Heart left ventricle (tissue), 13 donors: Measurements from ENCODE around the gene NOL6.

ENCODE experiments used
- POLR2A ChIP-seq, 2 donors: fragments of 450-650 bp; IDR thresholded peaks; one replicate each; pipeline ENCODE4 v1.6.1; 2017; ENCODE audit warnings: antibody characterized with exemption in 2 of 2, mild to moderate bottlenecking in 2 of 2, moderate library complexity in 2 of 2
- TF ChIP-seq, protein P1 (sequence below), 12 donors: fragments of 200-600 bp; sonication (generic) in 4 of 12; IDR thresholded peaks; one replicate each; pipeline versions ENCODE4 v1.5.0 to v1.8.0; 2018 to 2022; ENCODE audit warnings: antibody characterized with exemption in 12 of 12, mild to moderate bottlenecking in 5 of 12
- donor health status: ischemic (EF 13 %, LVEDD 7.1; RV severe dilation, severe dysfunction).
- donor health status: DM: no; HTN: yes; CAD: no.
- donor health status: DM: no; HTN: no; CAD: no.
- donor health status: ischemic (EF 25% LVEDD 6.9; RV normal size, moderate dysfunction).
- donor health status: ischemic (EF 25% LVEDD 5.7; RV mildly dilated, moderate dysfunction).
- donor health status: ischemic (EF 35%, LVEDD 5.7; RV mildly dilated, moderate dysfunction).
- donor health status: nonischemic (EF 11% LVEDD 7.7; RV severe dilation, severe dysfunction).
- donor health status: DM: yes; HTN: yes; CAD: no.
- donor health status: PGD.
- donor health status: ischemic (EF 29% LVEDD 5.4; RV normal size, mild dysfunction).
- donor health status: nonischemic (EF 23%, LVEDD 6.1; RV moderate dilation, normal function).

DNA sequence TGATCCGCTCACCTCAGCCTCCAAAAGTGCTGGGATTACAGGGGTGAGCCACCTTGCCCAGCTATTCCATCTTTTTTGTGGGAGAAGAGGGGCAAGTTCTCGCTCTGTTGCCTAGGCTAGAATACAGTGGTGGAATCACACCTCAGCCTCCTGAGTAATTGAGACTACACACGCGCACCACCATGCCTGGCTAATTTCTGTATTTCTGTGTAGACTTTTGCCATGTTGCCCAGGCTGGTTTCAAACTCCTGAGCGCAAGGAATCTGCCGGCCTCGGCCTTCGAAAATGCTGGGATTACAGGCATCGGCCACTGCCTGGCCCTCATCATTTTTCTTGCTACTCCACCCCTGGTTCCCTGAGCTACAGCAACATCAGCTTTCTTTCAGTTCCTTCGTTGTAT, 2.8 kb upstream of the NOL6 start:
- TF ChIP-seq, protein P1, sequence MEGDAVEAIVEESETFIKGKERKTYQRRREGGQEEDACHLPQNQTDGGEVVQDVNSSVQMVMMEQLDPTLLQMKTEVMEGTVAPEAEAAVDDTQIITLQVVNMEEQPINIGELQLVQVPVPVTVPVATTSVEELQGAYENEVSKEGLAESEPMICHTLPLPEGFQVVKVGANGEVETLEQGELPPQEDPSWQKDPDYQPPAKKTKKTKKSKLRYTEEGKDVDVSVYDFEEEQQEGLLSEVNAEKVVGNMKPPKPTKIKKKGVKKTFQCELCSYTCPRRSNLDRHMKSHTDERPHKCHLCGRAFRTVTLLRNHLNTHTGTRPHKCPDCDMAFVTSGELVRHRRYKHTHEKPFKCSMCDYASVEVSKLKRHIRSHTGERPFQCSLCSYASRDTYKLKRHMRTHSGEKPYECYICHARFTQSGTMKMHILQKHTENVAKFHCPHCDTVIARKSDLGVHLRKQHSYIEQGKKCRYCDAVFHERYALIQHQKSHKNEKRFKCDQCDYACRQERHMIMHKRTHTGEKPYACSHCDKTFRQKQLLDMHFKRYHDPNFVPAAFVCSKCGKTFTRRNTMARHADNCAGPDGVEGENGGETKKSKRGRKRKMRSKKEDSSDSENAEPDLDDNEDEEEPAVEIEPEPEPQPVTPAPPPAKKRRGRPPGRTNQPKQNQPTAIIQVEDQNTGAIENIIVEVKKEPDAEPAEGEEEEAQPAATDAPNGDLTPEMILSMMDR (IDR thresholded peaks at IDR 0.05): no peak
- TF ChIP-seq POLR2A (IDR thresholded peaks at IDR 0.05): no peak
